GM18505 (cell line): ENCODE results near the gene COLGALT1.
"Not testable (repeated sequence)": the region's sequence is repeated elsewhere in the genome, so short reads cannot be mapped to it uniquely, and the experiment has no call there.

Source experiments
- ATAC-seq: cut with Tn5 transposase; IDR thresholded peaks from one replicate; pipeline ENCODE4 v1.9.1; 2021; ENCODE audit not compliant: unreplicated experiment
- POLR2A ChIP-seq: IDR thresholded peaks from 4 replicates; pipeline ENCODE4 v1.6.1; 2011; ENCODE audit warnings: borderline replicate concordance; ENCODE audit not compliant: insufficient read depth, insufficient read length; ENCODE audit errors: extremely low read depth

The COLGALT1 gene

DNA sequence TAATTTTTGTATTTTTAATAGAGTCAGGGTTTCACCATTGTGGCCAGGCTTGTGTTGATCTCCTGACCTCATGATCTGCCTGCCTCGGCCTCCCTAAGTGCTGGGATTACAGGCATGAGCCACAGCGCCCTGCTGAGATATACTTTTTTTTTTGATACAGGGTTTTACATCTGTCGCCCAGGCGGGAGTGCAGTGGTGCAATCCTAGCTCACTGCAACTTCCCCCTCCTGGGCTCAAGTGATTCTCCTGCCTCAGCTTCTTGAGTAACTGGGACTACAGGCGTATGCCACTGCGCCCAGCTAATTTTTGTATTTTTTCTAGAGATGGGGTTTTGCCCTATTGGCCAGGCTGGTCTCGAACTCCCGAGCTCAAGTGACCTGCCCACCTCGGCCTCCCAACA lies 2.0 kb downstream of the COLGALT1 start:
- no peak for ATAC-seq

DNA sequence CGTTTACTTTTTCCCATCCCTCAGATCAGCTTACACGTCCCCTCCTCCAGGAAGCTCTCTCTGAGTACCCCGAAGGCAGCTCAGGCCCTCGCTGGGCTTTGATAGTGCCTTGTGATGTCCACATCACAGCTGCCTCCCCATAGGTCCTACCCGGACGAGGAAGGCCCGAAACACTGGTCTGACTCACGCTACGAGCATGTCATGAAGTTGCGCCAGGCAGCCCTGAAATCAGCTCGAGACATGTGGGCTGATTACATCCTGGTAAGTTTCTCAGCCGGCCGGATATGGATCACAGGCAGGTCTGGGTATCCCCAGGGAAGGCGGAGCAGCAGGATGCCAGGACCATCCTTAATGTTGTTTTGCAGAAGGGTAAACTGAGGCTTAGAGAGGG lies 4.8 kb downstream of the COLGALT1 start:
- no peak for ATAC-seq
- no peak for TF ChIP-seq POLR2A

More for the DNA sequence above, 2.0 kb downstream of the COLGALT1 start:
- TF ChIP-seq POLR2A, result no peak

DNA sequence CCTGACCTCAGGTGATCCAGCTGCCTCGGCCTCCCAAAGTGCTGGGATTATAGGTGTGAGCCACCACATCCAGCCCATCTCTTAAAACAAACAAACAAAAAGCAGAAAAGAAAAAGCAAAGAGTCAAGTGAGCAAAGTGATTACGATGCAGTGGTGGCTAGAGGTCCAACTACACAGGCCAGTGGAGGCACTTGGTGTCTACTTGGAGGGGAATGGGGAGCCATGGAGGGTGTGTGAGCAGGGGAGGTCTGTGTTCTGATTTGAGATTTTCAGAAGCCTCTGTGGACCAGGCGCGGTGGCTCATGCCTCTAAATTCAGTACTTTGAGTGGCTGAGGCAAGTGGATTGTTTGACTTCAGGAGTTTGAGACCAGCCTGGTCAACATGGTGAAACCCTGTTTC lies 6.6 kb downstream of the COLGALT1 start:
- TF ChIP-seq POLR2A, result no peak
- ATAC-seq, result no peak

DNA sequence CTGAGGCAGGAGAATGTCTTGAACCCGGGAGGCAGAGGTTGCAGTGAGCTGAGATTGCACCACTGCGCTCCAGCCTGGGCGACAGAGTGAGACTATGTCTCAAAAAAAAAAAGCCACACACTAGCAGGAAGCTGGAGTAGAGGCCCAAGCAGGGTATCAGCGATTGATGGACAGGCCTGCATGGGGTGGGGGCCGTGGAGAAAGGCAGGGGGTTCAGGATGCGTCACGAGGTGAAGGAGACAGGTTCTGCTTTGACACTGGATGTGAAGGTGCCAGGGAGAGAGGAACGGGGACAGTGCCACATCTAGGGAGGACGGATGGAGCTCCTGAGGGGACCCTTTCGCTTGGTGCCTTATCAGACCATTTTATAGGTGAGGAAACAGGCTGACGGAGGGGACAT lies 7.1 kb downstream of the COLGALT1 start:
- no peak for TF ChIP-seq POLR2A
- no peak for ATAC-seq

DNA sequence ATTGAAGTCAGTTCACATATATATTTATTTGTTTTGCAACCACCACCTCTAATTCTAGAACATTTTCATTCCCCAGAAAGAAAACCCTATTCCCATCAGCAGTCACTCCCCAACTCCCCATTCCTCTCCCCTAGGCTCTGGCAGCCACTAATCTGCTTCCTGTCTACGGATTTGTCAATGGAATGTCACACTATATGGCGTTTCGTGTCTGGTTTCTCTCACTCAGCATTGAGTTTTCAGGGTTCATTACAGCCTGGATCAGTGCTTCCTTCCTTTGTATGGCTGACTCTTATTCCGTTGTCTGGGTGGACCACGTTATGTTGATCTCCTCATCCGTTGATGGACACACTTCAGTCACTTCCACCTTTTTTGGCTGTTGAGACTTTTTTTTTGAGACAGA lies 9.3 kb downstream of the COLGALT1 start:
- TF ChIP-seq POLR2A, result no peak
- ATAC-seq, result no peak

DNA sequence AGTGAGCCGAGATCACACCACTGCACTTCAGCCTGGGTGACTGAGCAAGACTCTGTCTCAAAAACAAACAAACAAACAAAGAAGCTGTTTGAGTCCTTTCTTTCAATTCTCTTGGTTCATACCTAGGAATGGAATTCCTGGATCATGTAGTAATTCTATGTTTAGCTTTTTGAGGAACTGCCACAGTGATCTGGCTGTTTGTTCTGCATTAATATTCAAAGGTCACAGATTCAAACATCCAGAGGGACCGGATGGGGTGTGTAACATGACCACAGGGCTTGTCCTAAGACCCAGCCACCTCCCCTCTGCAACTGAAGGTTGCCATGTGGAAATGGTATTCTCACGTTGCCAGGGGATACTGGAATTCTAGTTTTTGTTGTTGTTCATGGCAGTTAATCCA lies 10.2 kb downstream of the COLGALT1 start:
- no peak for TF ChIP-seq POLR2A
- ATAC-seq, result no peak

- ATAC-seq, result no peak
- no peak for TF ChIP-seq POLR2A
Observed at GRCh38 chr19:17567940-17568339, 12.5 kb downstream of the COLGALT1 start.

- ATAC-seq, result not testable (repeated sequence)
Observed at GRCh38 chr19:17570291-17570690, 14.8 kb downstream of the COLGALT1 start.

DNA sequence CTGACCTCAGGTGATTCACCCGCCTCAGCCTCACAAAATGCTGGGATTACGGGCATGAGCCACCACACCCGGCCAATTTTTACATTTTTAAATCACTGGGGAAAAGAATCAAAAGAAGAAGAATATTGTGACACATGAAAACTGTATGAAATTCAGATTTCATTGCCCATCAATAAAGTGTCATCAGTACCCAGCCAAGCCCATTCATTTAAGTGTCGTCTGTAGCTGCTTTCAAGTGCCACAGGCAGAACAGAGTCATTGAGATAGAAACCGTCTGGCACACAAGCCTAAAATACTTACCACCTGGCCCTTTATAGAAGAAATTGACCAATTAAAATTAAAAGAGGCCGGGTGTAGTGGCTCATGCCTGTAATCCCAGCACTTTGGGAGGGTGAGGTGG lies 15.3 kb downstream of the COLGALT1 start:
- TF ChIP-seq POLR2A, result no peak

DNA sequence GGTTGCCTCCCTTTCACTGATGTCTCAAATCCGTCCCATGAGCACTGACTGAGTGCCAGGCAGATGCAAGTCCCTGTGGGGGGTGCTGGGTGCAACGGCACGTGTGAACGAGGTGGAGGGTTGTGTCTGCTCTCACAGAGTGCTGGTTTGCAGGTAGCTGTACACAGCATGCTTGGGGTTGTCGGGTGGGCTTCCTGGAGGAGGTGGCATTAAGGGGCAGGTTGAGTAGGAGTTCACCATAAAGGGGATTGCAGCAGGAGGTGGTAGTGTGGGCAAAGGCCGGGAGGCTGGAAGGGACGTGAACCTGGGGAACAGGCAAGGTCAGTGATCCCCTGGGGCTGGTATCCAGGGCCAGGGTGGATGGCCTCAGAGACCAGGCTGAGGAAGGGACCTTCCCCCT lies 17.2 kb downstream of the COLGALT1 start:
- TF ChIP-seq POLR2A, result no peak
- ATAC-seq, result no peak

More for the DNA sequence above, 15.3 kb downstream of the COLGALT1 start:
- ATAC-seq, result no peak

GRCh38 chr19:17575871-17576757 lies 20.7 kb downstream of the COLGALT1 start:
- ATAC-seq, result no peak
- no peak for TF ChIP-seq POLR2A

DNA sequence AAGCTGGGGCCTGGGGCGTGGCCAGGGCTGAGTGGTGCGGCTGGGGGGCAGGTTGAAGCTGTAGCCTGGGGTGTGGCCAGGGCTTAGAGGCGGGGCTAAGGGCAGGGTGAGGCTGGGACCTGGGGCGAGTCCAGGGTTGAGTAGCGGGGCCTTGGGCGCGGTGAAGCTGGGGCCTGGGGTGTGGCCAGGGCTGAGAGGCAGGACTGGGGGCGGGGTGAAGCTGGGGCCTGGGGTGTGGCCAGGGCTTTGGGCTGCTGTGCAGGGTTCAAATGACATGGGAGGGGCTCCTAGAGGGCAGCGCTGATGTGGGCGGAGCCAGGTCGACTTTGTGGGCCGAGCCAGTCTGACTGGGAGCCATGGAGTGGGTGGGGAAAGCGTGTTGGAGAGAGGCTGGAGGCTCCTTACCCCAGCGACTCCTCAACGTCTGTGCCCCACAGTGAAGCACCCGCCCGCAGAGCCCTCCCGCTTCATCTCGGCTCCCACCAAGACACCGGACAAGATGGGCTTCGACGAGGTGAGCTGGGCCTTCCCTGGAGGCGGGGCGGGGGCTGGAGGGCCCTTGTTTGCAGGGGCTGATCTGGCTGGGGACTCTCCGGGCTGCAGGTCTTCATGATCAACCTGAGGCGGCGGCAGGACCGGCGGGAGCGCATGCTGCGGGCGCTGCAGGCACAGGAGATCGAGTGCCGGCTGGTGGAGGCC lies 21.5 kb downstream of the COLGALT1 start:
- no peak for TF ChIP-seq POLR2A
- no peak for ATAC-seq

- TF ChIP-seq POLR2A, result no peak
- no peak for ATAC-seq
Observed at GRCh38 chr19:17577457-17578097, 22.1 kb downstream of the COLGALT1 start.
